Right lobe of liver (tissue), 4 donors: ENCODE data around the gene CAMKK2.

Experiments
- POLR2A ChIP-seq: fragments of 450-650 bp; IDR thresholded peaks from one replicate; pipeline ENCODE4 v1.6.1; 2017; ENCODE audit warnings: antibody characterized with exemption, mild to moderate bottlenecking
- TF ChIP-seq, protein P1 (sequence below), 4 donors: fragments of 200-600 bp in 3 of 4; fragments of 450-650 bp in 1 of 4; IDR thresholded peaks; one replicate each; pipeline versions ENCODE4 v1.5.1 to v1.8.0; 2016 to 2022; ENCODE audit warnings: antibody characterized with exemption in 4 of 4, mild to moderate bottlenecking in 2 of 4
- donor health status: DM: no; HTN: no; CAD: no.
- donor health status: DM: no; HTN: no; CAD: no.
- donor health status: DM: no; HTN: yes; CAD: no.

DNA sequence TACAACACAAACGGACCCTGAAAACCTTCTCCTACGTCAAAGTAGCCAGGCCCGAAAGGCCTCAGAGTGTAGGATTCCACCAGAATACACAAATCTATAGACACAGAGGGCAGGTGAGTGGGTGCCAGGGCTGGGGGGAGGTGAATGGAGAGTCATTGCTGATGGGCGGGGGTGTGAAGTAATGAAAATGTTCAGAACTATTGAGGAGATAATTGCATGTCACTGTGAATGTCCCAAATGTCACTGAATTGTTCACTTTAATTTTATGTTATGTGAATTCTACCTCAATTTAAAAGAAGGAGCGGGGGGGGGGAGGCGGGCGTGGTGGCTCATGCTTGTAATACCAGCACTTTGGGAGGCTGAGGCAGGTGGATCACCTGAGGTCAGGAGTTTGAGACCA lies 50.6 kb downstream of the CAMKK2 start:
- TF ChIP-seq, protein P1, sequence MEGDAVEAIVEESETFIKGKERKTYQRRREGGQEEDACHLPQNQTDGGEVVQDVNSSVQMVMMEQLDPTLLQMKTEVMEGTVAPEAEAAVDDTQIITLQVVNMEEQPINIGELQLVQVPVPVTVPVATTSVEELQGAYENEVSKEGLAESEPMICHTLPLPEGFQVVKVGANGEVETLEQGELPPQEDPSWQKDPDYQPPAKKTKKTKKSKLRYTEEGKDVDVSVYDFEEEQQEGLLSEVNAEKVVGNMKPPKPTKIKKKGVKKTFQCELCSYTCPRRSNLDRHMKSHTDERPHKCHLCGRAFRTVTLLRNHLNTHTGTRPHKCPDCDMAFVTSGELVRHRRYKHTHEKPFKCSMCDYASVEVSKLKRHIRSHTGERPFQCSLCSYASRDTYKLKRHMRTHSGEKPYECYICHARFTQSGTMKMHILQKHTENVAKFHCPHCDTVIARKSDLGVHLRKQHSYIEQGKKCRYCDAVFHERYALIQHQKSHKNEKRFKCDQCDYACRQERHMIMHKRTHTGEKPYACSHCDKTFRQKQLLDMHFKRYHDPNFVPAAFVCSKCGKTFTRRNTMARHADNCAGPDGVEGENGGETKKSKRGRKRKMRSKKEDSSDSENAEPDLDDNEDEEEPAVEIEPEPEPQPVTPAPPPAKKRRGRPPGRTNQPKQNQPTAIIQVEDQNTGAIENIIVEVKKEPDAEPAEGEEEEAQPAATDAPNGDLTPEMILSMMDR (IDR thresholded peaks at IDR 0.05) = no peak
- no peak for TF ChIP-seq POLR2A
